LNCaP clone FGC (cell line): ENCODE measurements around the gene KCTD10.

ENCODE experiments used
- DNase-seq: peaks from one replicate; pipeline ENCODE4 v3.0.0-alpha.2; 2011; ENCODE audit warnings: low read depth
- H3K4me3 ChIP-seq: 2 replicates; pipeline ENCODE4 v1.5.1; 2011; ENCODE audit warnings: mild to moderate bottlenecking, low read depth, low read length, control low read depth
- TF ChIP-seq, protein P1 (sequence below): IDR thresholded peaks from 2 replicates; pipeline ENCODE4 v1.5.1; 2012; ENCODE audit warnings: mild to moderate bottlenecking; ENCODE audit not compliant: control insufficient read depth, insufficient read depth; ENCODE audit errors: extremely low read depth

Gene KCTD10

DNA sequence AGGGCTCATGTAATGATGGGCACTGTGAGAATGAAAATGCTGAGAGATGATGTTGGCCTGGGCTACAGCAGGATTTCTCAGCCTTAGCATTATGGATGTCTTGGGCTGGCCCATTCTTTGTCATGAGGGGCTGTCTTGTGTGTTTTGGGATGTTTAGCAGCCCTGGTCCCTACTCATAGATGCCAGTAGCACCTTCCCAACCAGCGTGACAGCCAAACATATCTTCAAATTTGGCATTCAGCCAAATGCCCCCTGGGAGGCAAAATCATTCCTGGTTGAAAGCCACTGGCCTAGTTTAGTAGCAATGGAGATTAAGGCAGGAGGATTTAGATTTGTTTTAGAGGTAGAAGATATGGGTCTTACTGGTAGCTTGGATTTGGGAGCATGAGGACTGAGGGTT is 27.0 kb upstream of the KCTD10 start:
- TF ChIP-seq, protein P1, sequence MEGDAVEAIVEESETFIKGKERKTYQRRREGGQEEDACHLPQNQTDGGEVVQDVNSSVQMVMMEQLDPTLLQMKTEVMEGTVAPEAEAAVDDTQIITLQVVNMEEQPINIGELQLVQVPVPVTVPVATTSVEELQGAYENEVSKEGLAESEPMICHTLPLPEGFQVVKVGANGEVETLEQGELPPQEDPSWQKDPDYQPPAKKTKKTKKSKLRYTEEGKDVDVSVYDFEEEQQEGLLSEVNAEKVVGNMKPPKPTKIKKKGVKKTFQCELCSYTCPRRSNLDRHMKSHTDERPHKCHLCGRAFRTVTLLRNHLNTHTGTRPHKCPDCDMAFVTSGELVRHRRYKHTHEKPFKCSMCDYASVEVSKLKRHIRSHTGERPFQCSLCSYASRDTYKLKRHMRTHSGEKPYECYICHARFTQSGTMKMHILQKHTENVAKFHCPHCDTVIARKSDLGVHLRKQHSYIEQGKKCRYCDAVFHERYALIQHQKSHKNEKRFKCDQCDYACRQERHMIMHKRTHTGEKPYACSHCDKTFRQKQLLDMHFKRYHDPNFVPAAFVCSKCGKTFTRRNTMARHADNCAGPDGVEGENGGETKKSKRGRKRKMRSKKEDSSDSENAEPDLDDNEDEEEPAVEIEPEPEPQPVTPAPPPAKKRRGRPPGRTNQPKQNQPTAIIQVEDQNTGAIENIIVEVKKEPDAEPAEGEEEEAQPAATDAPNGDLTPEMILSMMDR, result no peak
- no peak for DNase-seq
- no peak overlapping the region for H3K4me3 ChIP-seq

DNA sequence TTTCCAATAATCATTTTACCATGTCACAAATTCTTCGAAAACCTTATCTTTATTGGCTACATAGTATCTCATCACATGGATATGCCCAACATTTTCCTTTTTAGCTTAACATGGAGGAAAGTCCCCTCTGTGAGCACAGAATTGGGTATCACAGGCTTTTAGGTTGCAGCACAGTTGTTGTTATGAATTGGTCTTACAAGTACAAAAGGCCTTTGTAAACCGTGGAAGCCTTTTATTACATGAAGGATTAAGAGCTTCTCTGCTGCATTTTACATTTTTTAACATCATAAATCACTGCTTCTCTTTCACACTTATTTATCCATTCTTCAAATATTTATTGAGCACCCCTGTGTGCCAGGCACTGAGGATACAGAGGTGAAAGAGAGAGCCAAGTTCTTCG is 26.5 kb upstream of the KCTD10 start:
- TF ChIP-seq, protein P1, result no peak
- no peak for DNase-seq
- H3K4me3 ChIP-seq, result no peak overlapping the region

DNA sequence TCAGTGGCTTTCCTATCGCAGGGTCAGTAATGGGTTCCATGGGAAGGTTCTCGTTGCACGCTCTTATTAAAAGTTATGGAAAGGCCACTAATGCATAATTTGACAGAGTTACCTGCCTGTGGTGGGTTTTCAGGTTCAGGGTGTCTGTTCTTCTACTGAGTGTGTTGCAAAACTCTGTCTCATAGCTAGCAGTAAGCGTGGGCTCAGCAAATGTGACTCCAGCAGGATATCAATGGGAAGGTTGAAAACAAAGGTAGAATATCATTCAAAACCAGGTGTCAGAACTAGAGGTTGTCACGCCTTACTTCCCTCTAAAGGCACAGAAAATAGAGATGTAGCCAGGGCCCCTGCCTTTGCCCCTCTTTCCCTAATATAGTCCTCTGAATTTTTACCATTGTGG is 25.2 kb upstream of the KCTD10 start:
- no peak overlapping the region for H3K4me3 ChIP-seq
- no peak for DNase-seq
- TF ChIP-seq, protein P1, result no peak

DNA sequence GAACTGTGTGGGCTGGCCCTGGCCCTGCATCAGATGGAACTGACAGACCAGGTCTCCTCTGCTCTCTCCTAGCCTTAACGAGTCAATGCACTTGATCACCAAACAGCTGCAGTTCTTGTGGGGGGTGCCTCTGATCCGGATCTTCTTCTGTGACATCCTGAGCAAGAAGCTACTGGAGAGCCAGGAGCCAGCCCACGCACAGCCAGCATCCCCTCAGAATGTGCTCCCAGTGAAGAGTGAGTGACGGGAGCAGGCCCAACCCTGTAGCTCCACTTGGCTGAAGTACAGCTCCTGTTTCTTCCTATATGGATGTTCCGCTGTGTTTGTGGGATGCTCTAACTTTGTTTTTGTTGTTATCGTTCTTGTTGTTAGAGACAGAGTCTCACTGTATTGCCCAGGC is 24.2 kb upstream of the KCTD10 start:
- DNase-seq, result no peak
- TF ChIP-seq, protein P1, result no peak
- no peak overlapping the region for H3K4me3 ChIP-seq

DNA sequence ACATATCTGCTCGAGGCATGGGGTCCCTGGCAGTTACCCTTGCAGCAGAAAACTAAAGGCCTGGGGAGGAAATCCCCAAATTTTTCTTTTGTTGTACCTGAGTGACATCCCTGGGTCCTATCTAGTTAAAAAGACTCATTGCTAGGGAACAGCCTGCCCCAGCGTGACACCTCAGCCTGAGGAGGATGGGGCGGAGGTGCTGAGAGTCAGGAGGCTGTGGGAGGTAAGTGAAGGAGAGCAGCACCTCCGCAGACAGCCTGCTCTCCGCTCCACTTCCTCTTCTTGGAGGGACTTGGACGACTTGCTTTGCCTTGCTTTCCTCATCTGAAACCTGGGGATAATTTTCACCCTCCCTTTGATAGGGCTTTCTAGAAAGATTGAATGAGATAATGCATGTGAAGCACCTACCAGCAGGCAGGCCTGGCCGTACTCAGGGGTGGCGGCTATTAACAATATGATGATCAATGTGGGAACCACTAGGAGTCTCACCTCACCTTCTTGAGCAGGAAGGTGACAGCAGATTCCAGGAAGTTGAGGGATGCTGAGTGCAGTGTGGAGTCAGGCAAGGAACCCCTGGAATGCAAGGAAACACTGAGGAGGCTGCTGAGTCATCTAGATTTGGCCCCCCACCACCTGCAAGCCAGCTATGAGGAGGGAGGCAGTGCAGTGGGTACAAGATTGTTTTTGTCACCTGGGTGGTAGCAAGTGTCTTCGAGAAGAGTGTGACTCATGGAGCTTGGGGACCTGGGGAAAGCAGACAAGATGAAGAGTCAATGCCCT is 23.5 kb upstream of the KCTD10 start:
- DNase-seq, result no peak
- TF ChIP-seq, protein P1, result no peak

DNA sequence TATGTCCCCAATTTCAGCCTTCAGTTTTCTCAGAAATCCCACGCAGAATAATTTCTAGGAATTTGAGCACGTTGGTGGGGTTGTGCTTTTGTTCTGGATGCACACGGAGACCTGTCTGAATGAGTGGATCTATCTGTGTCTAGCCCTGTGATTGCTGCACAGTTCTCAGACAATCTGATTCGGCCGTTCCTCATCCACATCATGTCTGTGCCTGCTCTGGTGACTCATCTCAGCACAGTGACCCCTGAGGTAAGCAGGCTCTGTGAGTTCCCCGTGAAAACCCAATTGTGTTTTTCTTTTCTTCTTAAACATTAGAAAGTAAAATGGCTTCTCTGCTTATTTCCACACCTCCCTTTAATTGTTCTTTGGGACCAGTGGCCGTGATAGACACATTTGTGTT is 20.6 kb upstream of the KCTD10 start:
- no peak overlapping the region for H3K4me3 ChIP-seq
- TF ChIP-seq, protein P1, result no peak
- no peak for DNase-seq

More for the DNA sequence above, 23.5 kb upstream of the KCTD10 start:
- no peak overlapping the region for H3K4me3 ChIP-seq

DNA sequence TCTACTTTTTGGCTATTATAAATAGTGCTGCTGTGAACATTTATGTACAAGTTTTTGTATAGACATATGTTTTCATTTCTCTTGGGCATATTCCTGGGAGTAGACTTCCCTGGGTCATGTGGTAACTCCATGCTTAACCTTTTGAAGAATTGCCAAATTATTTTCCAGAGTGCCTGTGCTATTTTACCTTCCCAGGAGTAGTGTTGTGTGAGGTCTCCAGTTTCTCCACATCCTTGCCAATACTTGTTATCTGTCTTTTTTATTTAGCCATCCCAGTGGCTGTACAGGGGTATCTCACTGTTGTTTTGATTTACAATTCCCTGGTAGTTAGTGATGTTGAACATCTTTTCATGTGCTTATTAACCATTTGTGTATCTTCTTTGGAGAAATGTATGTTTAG is 19.2 kb upstream of the KCTD10 start:
- TF ChIP-seq, protein P1, result no peak
- H3K4me3 ChIP-seq, result no peak overlapping the region
- no peak for DNase-seq
